Measurements from ENCODE around the gene KCNK17. TPM values are rescaled to one million over a fixed set of nuclear protein-coding genes. Genes with fewer than 3 reads are reported as not detected.

Gene KCNK17
- total RNA-seq, 5 donors from 2014 or later (not counting 1 experiment from before 2014, with no cell fraction given) = 0.38 TPM; not detected in 4

- ChIA-PET POLR2A (no interaction called here), CTCF (interaction anchor here in 1 of 2 donors (0.6 kb wide), 1 partner anchor 178 kb away, joined by 3 read pairs; no protein-coding TSS in a partner anchor)
- Mint-ChIP-seq H3K27ac (no peak overlapping the region), H3K27me3 (peaks cover 0 to 5% of the 10 kb centered on the region in 2 donors), H3K4me3 (no peak overlapping the region), H3K9me3 (no peaks in the 10 kb centered on the region), H3K4me1 (peaks cover 0 to 2% (median 0%) of the 10 kb centered on the region in 3 donors), H3K36me3 (no peaks in the 10 kb centered on the region)
- H3K27me3 ChIP-seq (replicated peaks in 1 of 2; ENCODE audit: control insufficient read depth in 2 of 2, extremely low read depth in 1 of 2, insufficient read depth in 2 of 2, low read length in 1 of 2) = peaks cover 0 to 21% of the 10 kb centered on the region in 2 experiments
- DNase-seq (no peak), ATAC-seq (replicated peaks in 1 of 4) (no peak)
- no peak overlapping the region for H3K4me3 ChIP-seq (ENCODE audit: control insufficient read depth in 1 of 2, extremely low read depth in 1 of 2, low read length in 1 of 2)
- no peaks in the 10 kb centered on the region for H3K36me3 ChIP-seq (ENCODE audit: control insufficient read depth in 2 of 2, extremely low read depth in 1 of 2, insufficient read depth in 1 of 2, low read length in 1 of 2)
- peaks cover 0 to 3% of the 10 kb centered on the region in 2 experiments for H3K4me1 ChIP-seq (ENCODE audit: control insufficient read depth in 1 of 2, extremely low read depth in 1 of 2, insufficient read depth in 2 of 2, low read length in 2 of 2)
- 76% methylated on average over 2 of the region's 6 CpGs for WGBS (ENCODE audit: insufficient coverage)
- H3K27ac ChIP-seq (ENCODE audit: low read length) = no peak overlapping the region
- H3K9me3 ChIP-seq = no peaks in the 10 kb centered on the region
Measured at GRCh38 chr6:39347206-39347605, 33.0 kb upstream of the KCNK17 start.

- peaks cover 0 to 34% of the 10 kb centered on the region in 2 experiments for H3K27me3 ChIP-seq (replicated peaks in 1 of 2; ENCODE audit: control insufficient read depth in 2 of 2, extremely low read depth in 1 of 2, insufficient read depth in 2 of 2, low read length in 1 of 2)
- peaks cover 0 to 3% of the 10 kb centered on the region in 2 experiments for H3K4me1 ChIP-seq (ENCODE audit: control insufficient read depth in 1 of 2, extremely low read depth in 1 of 2, insufficient read depth in 2 of 2, low read length in 2 of 2)
- H3K4me1 Mint-ChIP-seq = peaks cover 0 to 2% (median 0%) of the 10 kb centered on the region in 3 donors
- H3K36me3 Mint-ChIP-seq = no peaks in the 10 kb centered on the region
- H3K9me3 Mint-ChIP-seq = no peaks in the 10 kb centered on the region
- WGBS (ENCODE audit: insufficient coverage) = 83% methylated on average over 5 of the region's 7 CpGs
- ChIA-PET CTCF (no interaction called here), POLR2A (no interaction called here)
- no peak overlapping the region for H3K4me3 ChIP-seq (ENCODE audit: control insufficient read depth in 1 of 2, extremely low read depth in 1 of 2, low read length in 1 of 2)
- ATAC-seq (replicated peaks in 1 of 4) (no peak), DNase-seq (no peak)
- no peak overlapping the region for H3K27ac Mint-ChIP-seq
- H3K9me3 ChIP-seq = no peaks in the 10 kb centered on the region
- peaks cover 2 to 8% of the 10 kb centered on the region in 2 donors for H3K27me3 Mint-ChIP-seq
- no peak overlapping the region for H3K4me3 Mint-ChIP-seq
- no peak overlapping the region for H3K27ac ChIP-seq (ENCODE audit: low read length)
- H3K36me3 ChIP-seq (ENCODE audit: control insufficient read depth in 2 of 2, extremely low read depth in 1 of 2, insufficient read depth in 1 of 2, low read length in 1 of 2) = no peaks in the 10 kb centered on the region
Measured at GRCh38 chr6:39344821-39345280, 30.6 kb upstream of the KCNK17 start.

GRCh38 chr6:39343396-39343870 lies 29.2 kb upstream of the KCNK17 start:
- ATAC-seq (replicated peaks in 1 of 4) = no peak
- H3K4me1 ChIP-seq (ENCODE audit: control insufficient read depth in 1 of 2, extremely low read depth in 1 of 2, insufficient read depth in 2 of 2, low read length in 2 of 2) = peaks cover 0 to 3% of the 10 kb centered on the region in 2 experiments
- H3K4me3 ChIP-seq (ENCODE audit: control insufficient read depth in 1 of 2, extremely low read depth in 1 of 2, low read length in 1 of 2) = no peak overlapping the region
- ChIA-PET CTCF (interaction anchor here in 1 of 2 donors (0.7 kb wide), 1 partner anchor 60 kb away, joined by 3 read pairs; no protein-coding TSS in a partner anchor), POLR2A (no interaction called here)
- H3K9me3 ChIP-seq = no peaks in the 10 kb centered on the region
- H3K27me3 Mint-ChIP-seq = peaks cover 5 to 16% of the 10 kb centered on the region in 2 donors
- peaks cover 0 to 43% of the 10 kb centered on the region in 2 experiments for H3K27me3 ChIP-seq (replicated peaks in 1 of 2; ENCODE audit: control insufficient read depth in 2 of 2, extremely low read depth in 1 of 2, insufficient read depth in 2 of 2, low read length in 1 of 2)
- no peaks in the 10 kb centered on the region for H3K36me3 ChIP-seq (ENCODE audit: control insufficient read depth in 2 of 2, extremely low read depth in 1 of 2, insufficient read depth in 1 of 2, low read length in 1 of 2)
- no peaks in the 10 kb centered on the region for H3K36me3 Mint-ChIP-seq
- peaks cover 0 to 2% (median 0%) of the 10 kb centered on the region in 3 donors for H3K4me1 Mint-ChIP-seq
- H3K4me3 Mint-ChIP-seq = no peak overlapping the region
- no peaks in the 10 kb centered on the region for H3K9me3 Mint-ChIP-seq
- 78% methylated on average over 9 of the region's 9 CpGs for WGBS (ENCODE audit: insufficient coverage)
- H3K27ac Mint-ChIP-seq = no peak overlapping the region
- H3K27ac ChIP-seq (ENCODE audit: low read length) = no peak overlapping the region
- DNase-seq = no peak

GRCh38 chr6:39342692-39343395 lies 28.6 kb upstream of the KCNK17 start:
- peaks cover 0 to 44% of the 10 kb centered on the region in 2 experiments for H3K27me3 ChIP-seq (replicated peaks in 1 of 2; ENCODE audit: control insufficient read depth in 2 of 2, extremely low read depth in 1 of 2, insufficient read depth in 2 of 2, low read length in 1 of 2)
- DNase-seq (no peak), ATAC-seq (replicated peaks in 1 of 4) (no peak)
- no peaks in the 10 kb centered on the region for H3K9me3 ChIP-seq
- H3K4me1 ChIP-seq (ENCODE audit: control insufficient read depth in 1 of 2, extremely low read depth in 1 of 2, insufficient read depth in 2 of 2, low read length in 2 of 2) = peaks cover 0 to 3% of the 10 kb centered on the region in 2 experiments
- H3K4me3 ChIP-seq (ENCODE audit: control insufficient read depth in 1 of 2, extremely low read depth in 1 of 2, low read length in 1 of 2) = no peak overlapping the region
- Mint-ChIP-seq H3K4me3 (no peak overlapping the region), H3K36me3 (no peaks in the 10 kb centered on the region), H3K9me3 (no peaks in the 10 kb centered on the region), H3K27ac (no peak overlapping the region), H3K27me3 (peaks cover 10 to 19% of the 10 kb centered on the region in 2 donors), H3K4me1 (peaks cover 0 to 3% (median 0%) of the 10 kb centered on the region in 3 donors)
- no peak overlapping the region for H3K27ac ChIP-seq (ENCODE audit: low read length)
- no peaks in the 10 kb centered on the region for H3K36me3 ChIP-seq (ENCODE audit: control insufficient read depth in 2 of 2, extremely low read depth in 1 of 2, insufficient read depth in 1 of 2, low read length in 1 of 2)
- CTCF ChIA-PET = interaction anchor here in 1 of 2 donors (0.7 kb wide), 1 partner anchor 59 kb away, joined by 3 read pairs; no protein-coding TSS in a partner anchor
- POLR2A ChIA-PET = no interaction called here
- WGBS (ENCODE audit: insufficient coverage) = 56% methylated on average over 7 of the region's 14 CpGs

- DNase-seq (no peak), ATAC-seq (replicated peaks in 1 of 4) (no peak)
- ChIA-PET CTCF (interaction anchor here (0.6 to 1.0 kb wide), 2 partner anchors 19 to 38 kb away, joined by 3 to 4 read pairs; no protein-coding TSS in a partner anchor), POLR2A (no interaction called here)
- H3K36me3 ChIP-seq (ENCODE audit: control insufficient read depth in 2 of 2, extremely low read depth in 1 of 2, insufficient read depth in 1 of 2, low read length in 1 of 2) = no peaks in the 10 kb centered on the region
- H3K4me3 ChIP-seq (ENCODE audit: control insufficient read depth in 1 of 2, extremely low read depth in 1 of 2, low read length in 1 of 2) = no peak overlapping the region
- H3K4me1 ChIP-seq (ENCODE audit: control insufficient read depth in 1 of 2, extremely low read depth in 1 of 2, insufficient read depth in 2 of 2, low read length in 2 of 2) = peaks cover 0 to 3% of the 10 kb centered on the region in 2 experiments
- H3K27ac ChIP-seq (ENCODE audit: low read length) = no peak overlapping the region
- Mint-ChIP-seq H3K9me3 (no peaks in the 10 kb centered on the region), H3K27ac (no peak overlapping the region), H3K36me3 (no peaks in the 10 kb centered on the region), H3K4me3 (no peak overlapping the region), H3K4me1 (peaks cover 0 to 7% (median 6%) of the 10 kb centered on the region in 3 donors), H3K27me3 (peaks cover 19 to 22% of the 10 kb centered on the region in 2 donors)
- peaks cover 0 to 39% of the 10 kb centered on the region in 2 experiments for H3K27me3 ChIP-seq (replicated peaks in 1 of 2; ENCODE audit: control insufficient read depth in 2 of 2, extremely low read depth in 1 of 2, insufficient read depth in 2 of 2, low read length in 1 of 2)
- no peaks in the 10 kb centered on the region for H3K9me3 ChIP-seq
- WGBS (ENCODE audit: insufficient coverage) = 95% methylated on average over 5 of the region's 5 CpGs
Measured at GRCh38 chr6:39341937-39342336, 27.7 kb upstream of the KCNK17 start.

GRCh38 chr6:39341352-39341751 lies 27.1 kb upstream of the KCNK17 start:
- DNase-seq (no peak), ATAC-seq (replicated peaks in 1 of 4) (no peak)
- Mint-ChIP-seq H3K36me3 (no peaks in the 10 kb centered on the region), H3K4me1 (peaks cover 1 to 13% (median 12%) of the 10 kb centered on the region in 3 donors), H3K4me3 (no peak overlapping the region), H3K27ac (no peak overlapping the region), H3K9me3 (no peaks in the 10 kb centered on the region), H3K27me3 (peaks cover 19 to 23% of the 10 kb centered on the region in 2 donors)
- ChIA-PET CTCF (interaction anchor here in 1 of 2 donors (1.0 kb wide), 1 partner anchor 37 kb away, joined by 4 read pairs; no protein-coding TSS in a partner anchor), POLR2A (no interaction called here)
- Histone ChIP-seq H3K9me3 (no peaks in the 10 kb centered on the region), H3K4me3 (ENCODE audit: control insufficient read depth in 1 of 2, extremely low read depth in 1 of 2, low read length in 1 of 2) (no peak overlapping the region), H3K4me1 (ENCODE audit: control insufficient read depth in 1 of 2, extremely low read depth in 1 of 2, insufficient read depth in 2 of 2, low read length in 2 of 2) (peaks cover 0 to 7% of the 10 kb centered on the region in 2 experiments), H3K27ac (ENCODE audit: low read length) (no peak overlapping the region), H3K27me3 (replicated peaks in 1 of 2; ENCODE audit: control insufficient read depth in 2 of 2, extremely low read depth in 1 of 2, insufficient read depth in 2 of 2, low read length in 1 of 2) (peaks cover 0 to 39% of the 10 kb centered on the region in 2 experiments), H3K36me3 (ENCODE audit: control insufficient read depth in 2 of 2, extremely low read depth in 1 of 2, insufficient read depth in 1 of 2, low read length in 1 of 2) (no peaks in the 10 kb centered on the region)
- WGBS (ENCODE audit: insufficient coverage) = 77% methylated on average over 3 of the region's 3 CpGs
